ENCODE measurements around the gene SNRNP70.

The SNRNP70 gene

GRCh38 chr19:49109569-49110233 lies 24.4 kb downstream of the SNRNP70 start:
- TF ChIP-seq ZBTB7A (IDR thresholded peaks at IDR 0.05; ENCODE audit: low read depth) (no peak), TCF12 (IDR thresholded peaks at IDR 0.05; ENCODE audit: low read depth) (no peak), YY1 (IDR thresholded peaks at IDR 0.05; ENCODE audit: low read depth) (no peak), TEAD4 (IDR thresholded peaks at IDR 0.05) (no peak), CREB1 (IDR thresholded peaks at IDR 0.05; ENCODE audit: low read depth) (no peak), USF1 (IDR thresholded peaks at IDR 0.05) (no peak), NFIC (IDR thresholded peaks at IDR 0.05) (no peak), MAX (IDR thresholded peaks at IDR 0.05) (no peak), EP300 (IDR thresholded peaks at IDR 0.05; ENCODE audit: borderline replicate concordance) (no peak)

GRCh38 chr19:49110567-49110966 lies 25.3 kb downstream of the SNRNP70 start:
- TF ChIP-seq RAD21 (IDR thresholded peaks at IDR 0.05; ENCODE audit: low read depth) (no peak), FOXM1 (IDR thresholded peaks at IDR 0.05; ENCODE audit: borderline replicate concordance, low read depth) (no peak), EP300 (IDR thresholded peaks at IDR 0.05; ENCODE audit: borderline replicate concordance) (no peak), REST (IDR thresholded peaks at IDR 0.05; ENCODE audit: low read depth) (no peak), CEBPB (IDR thresholded peaks at IDR 0.05) (no peak), TCF12 (IDR thresholded peaks at IDR 0.05; ENCODE audit: low read depth) (no peak), YY1 (IDR thresholded peaks at IDR 0.05; ENCODE audit: low read depth) (no peak), TAF1 (IDR thresholded peaks at IDR 0.05; ENCODE audit: low read depth) (no peak), TEAD4 (IDR thresholded peaks at IDR 0.05) (no peak), EGR1 (IDR thresholded peaks at IDR 0.05) (no peak)

DNA sequence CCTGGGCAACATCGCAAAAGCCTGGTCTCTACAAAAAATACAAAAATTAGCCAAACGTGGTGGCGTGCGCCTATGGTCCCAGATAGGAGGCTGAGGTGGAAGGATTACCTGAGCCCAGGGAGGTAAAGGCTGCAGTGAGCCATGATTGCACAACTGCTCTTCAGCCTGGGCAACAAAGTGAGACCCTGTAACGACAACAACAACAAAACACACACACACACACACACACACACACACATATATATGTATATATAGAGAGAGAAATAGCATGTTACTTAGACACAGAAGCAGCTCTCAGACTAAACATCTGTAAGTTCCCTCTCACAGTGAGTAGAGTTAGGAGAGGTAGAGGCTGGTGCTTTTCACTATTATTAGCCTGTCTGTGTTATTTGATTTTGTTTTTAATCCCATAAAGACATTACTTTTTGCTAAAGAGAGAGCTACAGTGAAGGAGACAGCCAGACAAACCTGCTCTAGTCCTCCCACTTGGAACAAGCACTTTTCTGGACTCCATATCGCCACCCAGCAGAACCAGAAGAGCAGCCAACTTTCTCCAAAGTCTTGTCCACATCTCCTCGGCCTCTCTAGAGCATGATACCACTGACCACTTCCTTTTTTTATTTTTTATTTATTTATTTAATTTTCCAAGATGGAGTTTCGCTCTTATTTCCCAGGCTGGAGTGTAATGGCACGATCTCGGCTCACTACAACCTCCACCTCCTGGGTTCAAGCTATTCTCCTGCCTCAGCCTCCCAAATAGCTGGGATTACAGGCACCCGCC lies 26.2 kb downstream of the SNRNP70 start:
- TF ChIP-seq EP300 (IDR thresholded peaks at IDR 0.05; ENCODE audit: borderline replicate concordance) (no peak), EGR1 (IDR thresholded peaks at IDR 0.05) (no peak), TAF1 (IDR thresholded peaks at IDR 0.05; ENCODE audit: low read depth) (no peak), YY1 (IDR thresholded peaks at IDR 0.05; ENCODE audit: low read depth) (no peak), TCF12 (IDR thresholded peaks at IDR 0.05; ENCODE audit: low read depth) (no peak), USF1 (IDR thresholded peaks at IDR 0.05) (no peak), NFIC (IDR thresholded peaks at IDR 0.05) (no peak), REST (IDR thresholded peaks at IDR 0.05; ENCODE audit: low read depth) (no peak), RAD21 (IDR thresholded peaks at IDR 0.05; ENCODE audit: low read depth) (no peak)

GRCh38 chr19:49113762-49114629 lies 28.7 kb downstream of the SNRNP70 start, which contains the start of gene LIN7B:
Gene LIN7B (plus strand): TSS chr19:49114370. CDS start chr19:49114405, 35 bp downstream.
- peak; percentile 66 for TF ChIP-seq CEBPB (IDR thresholded peaks at IDR 0.05)
- no peak for TF ChIP-seq RAD21 (IDR thresholded peaks at IDR 0.05; ENCODE audit: low read depth)
- peak; percentile 57; the same call in 1 of the 2 replicates for TF ChIP-seq ZBTB7A (IDR thresholded peaks at IDR 0.05; ENCODE audit: low read depth)
- TF ChIP-seq REST (IDR thresholded peaks at IDR 0.05; ENCODE audit: low read depth), result no peak
- TF ChIP-seq TAF1 (IDR thresholded peaks at IDR 0.05; ENCODE audit: low read depth), result peak; percentile 18; the same call in 1 of the 2 replicates
- TF ChIP-seq TCF12 (IDR thresholded peaks at IDR 0.05; ENCODE audit: low read depth), result no peak
- TF ChIP-seq YY1 (IDR thresholded peaks at IDR 0.05; ENCODE audit: low read depth), result peak; percentile 79
- no peak for TF ChIP-seq EGR1 (IDR thresholded peaks at IDR 0.05)
- TF ChIP-seq FOXM1 (IDR thresholded peaks at IDR 0.05; ENCODE audit: borderline replicate concordance, low read depth), result no peak
- TF ChIP-seq TEAD4 (IDR thresholded peaks at IDR 0.05), result no peak
- peak; percentile 95 for TF ChIP-seq USF1 (IDR thresholded peaks at IDR 0.05)
- peak; percentile 66; the same call in 1 of the 2 replicates for TF ChIP-seq MAX (IDR thresholded peaks at IDR 0.05)

Measured in Ishikawa (cell line).